Hypothalamus (tissue), 51 donors: ENCODE results near the gene CAV3.
A peak's percentile ranks its signal among the peaks of the same experiment; 100 is the strongest.
"Not testable (repeated sequence)": the region's sequence is repeated elsewhere in the genome, so short reads cannot be mapped to it uniquely, and the experiment has no call there.

Experiments used
- DNase-seq, 51 donors: peaks; one replicate each; lab custom pipeline; 2025; lab: John Stamatoyannopoulos, UW

Gene CAV3

DNA sequence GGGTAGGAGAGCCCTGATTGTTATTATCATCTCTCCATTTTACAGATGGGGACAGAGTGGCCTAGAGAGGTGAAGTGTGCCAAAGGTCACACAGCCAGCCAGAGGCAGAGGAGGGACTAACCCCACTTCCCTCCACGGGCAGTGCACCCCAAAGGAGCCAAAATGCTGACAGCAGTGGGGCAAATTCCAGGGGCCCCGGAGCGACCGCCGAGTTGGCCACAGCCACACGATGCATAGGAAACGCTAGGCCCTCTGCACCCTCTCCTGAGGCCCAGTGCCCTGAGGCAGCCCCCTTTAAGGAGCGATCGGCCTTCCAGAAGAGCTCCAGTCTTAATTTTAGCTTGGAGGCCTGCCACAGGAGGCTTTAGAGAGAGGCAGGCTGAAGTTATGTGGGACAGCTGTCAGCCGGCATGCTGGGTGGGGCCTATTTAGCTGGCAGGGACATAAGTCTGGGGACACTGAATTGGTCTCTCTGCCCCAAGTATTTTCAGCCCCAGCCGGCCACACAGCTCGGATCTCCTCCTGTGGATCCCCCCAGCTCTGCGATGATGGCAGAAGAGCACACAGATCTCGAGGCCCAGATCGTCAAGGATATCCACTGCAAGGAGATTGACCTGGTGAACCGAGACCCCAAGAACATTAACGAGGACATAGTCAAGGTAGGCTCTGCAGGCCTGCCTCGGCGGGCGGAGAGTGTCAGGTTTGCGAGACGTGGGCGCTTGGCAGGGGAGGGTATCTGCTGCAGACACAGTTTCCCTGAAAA is at the start of gene CAV3:
Gene CAV3 (plus strand): TSS at position 471 of the 763 bp plus-strand sequence. CDS start 75 bp downstream, at position 546.
- DNase-seq, result no peak

DNA sequence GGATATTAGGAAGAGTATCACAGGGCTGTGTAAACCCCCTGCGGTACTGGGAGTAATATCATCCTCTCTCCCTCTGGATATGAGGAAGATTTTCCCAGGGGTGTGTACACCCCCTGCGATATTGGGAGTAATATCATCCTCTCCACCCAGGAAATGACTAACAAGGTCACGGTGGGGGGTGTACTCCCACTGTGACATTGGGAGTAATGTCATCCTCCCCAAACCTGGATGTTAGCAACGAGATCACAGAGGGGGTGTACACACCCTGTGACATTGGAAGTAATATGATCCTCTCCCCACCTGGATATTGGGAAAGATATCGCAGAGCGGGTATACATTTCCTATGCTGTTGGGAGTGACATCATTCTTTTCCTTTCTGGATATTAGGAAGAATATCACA is 48.6 kb upstream of the CAV3 start:
- not testable (repeated sequence) for DNase-seq

DNA sequence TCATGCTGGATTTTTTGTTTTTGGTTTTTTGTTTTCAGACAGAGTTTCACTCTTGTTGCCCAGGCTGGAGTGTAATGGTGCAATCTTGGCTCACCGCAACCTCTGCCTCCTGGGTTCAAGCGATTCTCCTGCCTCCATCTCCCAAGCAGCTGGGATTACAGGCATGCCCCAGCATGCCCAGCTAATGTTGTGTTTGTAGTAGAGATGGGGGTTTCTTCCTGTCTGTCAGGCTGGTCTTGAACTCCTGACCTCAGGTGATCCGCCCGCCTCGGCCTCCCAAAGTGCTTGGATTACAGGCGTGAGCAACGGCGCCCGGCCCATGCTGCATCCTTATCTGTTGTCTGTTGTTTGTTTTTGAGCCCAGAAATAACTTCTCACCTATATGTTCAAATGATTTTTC is 42.3 kb upstream of the CAV3 start:
- not testable (repeated sequence) for DNase-seq

DNA sequence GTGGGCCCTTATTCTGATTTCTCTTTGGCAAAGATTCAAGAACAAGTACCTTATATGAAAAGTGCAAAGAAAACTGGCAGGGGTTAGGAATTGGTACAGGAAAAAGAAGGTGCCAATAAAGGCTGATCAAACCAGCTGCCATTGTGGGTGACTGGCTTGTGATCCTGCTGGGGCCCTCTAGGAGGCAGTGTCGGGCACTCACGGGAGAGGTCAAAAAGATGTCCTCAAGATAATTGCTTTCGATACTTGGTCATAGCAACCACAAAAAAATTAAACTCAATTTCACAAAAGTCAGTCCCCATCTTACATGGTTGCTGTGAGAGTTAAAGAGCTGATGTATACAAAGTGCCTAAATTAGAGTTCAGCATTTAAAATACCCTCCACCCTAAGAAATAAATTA is 31.0 kb upstream of the CAV3 start:
- DNase-seq, result no peak

DNA sequence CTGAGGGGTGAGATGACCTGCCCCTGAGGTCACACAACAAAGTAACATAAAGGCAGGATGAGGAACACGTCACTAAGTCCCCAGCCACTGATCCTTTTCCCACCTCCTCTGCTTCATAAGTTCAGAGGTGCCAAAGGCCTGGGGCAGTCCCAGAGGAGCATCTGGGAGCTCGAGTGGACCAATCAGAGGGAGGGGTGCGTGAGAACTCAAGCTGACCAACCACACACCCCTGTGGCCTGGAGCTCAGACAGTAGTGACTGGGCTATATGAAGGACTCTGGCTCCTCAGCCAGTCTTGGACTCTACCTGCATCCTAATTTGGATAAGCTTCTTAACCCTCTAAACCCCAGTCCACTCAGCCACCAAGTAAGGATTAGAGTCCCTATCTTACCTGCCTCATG is 28.0 kb upstream of the CAV3 start:
- DNase-seq, result no peak

DNA sequence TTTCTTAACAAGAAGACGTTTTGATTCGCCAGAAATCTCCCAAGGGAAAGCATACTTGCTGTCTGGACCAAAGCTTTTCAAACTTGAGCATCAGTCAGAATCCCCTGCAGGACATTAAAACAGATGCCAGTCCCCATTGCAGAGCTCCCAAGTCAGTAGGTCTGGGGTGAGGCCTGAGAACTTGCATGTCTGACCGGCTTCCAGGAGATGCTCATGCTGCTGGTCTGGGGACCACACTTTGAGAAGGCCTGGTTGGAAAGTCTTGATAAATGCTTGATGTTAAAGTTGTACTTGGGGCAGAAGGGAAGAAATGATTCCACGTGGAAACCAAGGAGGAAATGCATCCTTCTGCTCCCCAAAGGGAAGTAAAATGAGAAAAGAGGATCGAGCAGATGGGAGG is 24.3 kb upstream of the CAV3 start:
- no peak for DNase-seq

DNA sequence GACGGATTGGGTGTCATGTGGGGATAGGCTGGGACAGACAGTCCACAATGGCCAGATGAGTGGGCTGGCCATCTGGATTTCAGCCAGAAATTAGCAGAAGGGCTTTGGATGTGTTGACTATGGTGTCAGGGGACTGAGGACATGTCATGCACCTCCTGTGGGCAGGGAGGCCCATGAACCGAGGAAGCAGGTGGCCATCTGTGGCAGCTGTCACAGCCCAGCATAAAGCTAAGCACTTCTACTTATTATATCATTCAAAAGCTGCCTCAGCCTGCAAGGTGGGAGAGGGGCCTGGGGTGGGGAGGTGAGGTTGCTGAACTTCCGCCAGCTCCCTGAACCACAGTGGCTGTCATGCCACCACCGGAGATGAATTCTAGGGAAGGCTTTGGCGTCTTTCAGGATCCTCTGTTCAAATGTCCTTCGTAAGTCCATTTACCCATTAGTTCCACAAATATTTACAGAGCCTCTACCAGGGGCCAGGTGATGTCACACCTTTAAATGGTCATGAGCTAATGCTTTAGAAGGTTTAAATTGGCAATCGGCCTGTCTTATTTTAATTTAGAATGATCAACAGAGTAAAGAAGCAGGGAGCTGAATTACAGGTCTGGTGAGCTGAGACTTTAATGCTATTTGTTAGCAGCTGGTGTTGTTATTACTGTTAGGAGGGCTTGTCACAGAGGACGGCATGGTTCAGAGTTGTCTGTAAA is 23.6 kb upstream of the CAV3 start:
- no peak for DNase-seq

DNA sequence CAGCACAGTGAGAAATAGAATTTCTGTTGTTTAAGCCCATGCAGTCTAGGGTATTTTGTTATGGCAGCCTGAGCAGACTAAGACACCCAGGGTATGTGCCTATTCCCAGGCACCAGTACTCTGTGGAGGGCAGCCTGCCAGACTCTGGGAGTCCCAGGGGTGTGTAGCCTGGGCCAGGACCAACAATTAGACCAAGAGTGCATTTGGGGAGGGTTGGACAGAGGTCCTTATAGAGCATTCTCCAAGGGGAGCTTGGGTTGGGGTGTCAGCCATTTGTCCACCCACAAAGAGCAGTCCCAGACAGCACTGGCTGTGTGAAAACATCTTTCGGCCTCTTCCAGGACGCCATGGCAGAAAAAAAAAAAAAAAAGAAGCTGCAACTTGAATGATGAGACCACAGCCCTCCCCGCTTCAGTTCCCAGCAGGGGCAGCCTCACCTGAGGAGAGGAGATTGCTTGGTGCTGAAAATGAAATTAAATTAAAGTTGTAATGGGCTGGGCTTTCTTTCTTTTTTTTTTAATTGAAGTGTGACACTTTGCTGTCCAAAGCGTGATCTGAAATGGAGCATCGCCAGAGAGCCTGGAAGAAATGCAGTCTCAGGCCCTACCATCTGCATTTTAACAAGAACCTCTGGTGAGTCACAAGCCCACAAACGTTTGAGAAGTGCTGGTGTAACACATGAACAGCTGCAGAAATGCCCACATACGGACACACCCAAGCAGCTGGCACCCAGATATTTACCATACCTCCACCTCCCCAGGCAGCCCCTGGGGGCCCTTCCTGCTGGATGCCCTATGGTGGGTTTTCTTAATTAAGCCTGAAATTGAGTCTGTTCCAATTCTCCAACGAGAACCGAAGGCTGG is 21.3 kb upstream of the CAV3 start:
- peak in 1 of 51 donors; percentile 38 for DNase-seq

DNA sequence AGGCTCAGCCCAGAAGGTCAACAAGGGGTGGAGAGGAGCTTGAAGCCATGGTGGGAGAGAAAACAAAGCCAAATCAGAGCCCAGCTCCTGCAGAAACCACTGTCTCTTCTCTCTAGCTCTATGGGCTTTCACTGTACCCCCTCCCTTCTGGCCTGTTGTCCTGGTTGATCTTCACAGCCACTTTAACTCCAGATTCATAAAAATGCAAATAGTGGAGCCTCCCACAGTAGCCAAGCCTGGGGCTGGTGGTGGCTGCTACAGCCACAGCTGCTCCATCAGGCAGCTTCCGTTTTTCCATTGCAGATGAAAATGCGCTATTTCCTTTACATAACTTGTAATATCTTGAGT is 20.7 kb upstream of the CAV3 start:
- no peak for DNase-seq

DNA sequence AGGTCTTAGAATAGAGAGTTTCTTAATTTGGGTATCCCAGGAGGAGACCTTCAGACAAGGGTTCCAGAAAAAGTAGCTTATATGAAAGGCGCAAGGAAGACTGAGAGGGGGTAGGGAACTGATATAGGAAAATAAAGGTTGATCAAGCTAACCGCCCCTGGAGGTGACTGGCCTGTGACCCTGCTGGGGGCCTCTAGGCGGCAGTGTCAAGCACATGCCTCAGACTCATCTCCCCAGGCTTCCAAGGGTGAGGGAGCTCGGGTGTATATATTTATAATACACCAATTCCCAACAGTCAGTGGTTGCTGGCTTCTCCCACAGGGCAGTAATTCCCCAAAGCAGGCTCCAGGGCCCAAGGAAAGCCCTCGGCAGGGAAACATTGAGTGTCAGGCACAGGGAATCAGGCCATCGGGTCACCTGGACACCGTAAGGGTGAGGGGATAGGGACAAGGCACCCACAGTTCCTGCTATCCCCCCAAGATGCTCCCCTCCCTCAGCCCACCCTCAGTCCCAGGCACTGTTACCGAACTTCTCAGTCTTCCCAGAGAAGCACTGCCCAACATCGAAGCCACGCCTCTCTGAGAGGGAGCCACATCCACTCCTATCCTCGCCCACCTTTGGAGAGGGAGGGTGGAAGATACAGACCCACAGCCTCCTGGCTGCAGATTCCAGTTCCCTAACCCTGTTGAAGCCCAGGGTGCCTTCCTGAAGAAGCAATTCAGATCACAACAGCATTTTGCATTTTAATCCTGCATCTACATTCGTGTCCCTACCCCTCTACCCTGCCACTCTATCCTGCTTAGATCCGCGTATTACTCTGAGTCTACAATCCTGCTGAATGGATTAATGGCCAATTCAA is 19.5 kb upstream of the CAV3 start:
- DNase-seq, result no peak

DNA sequence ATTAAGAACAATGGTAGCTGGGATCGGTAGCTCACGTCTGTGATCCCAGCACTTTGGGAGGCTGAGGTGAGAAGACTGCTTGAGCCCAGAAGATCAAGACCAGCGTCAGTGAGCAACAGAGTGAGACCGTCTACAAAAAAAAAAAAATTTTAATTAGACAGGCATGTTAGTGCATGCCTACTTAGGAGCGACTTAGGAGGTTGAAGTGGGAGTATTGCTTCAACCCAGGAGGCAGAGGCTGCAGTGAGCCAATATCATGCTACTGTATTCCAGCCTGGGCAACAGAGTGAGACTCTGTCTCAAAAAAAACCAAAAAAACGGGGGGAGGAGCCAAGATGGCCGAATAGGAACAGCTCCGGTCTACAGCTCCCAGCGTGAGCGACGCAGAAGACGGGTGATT is 17.8 kb upstream of the CAV3 start:
- DNase-seq, result not testable (repeated sequence)

DNA sequence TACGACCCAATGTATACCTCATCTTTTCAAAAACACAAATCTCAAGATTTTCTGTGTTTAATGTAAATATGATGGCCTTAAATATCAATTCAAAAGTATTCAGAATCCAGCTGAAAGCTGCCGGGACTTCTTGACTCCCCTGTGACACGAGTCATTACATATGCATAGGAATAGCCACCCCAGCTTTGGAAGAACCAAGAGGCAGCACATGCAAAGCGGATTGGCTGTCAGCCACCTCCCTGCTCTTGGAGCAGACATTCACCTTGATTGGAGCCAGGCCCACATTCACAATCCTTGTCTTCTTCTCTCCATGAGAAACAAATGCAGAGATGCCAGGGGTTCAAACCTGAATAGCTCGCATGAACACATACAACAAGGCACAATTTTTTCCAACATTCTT is 10.8 kb upstream of the CAV3 start:
- no peak for DNase-seq

DNA sequence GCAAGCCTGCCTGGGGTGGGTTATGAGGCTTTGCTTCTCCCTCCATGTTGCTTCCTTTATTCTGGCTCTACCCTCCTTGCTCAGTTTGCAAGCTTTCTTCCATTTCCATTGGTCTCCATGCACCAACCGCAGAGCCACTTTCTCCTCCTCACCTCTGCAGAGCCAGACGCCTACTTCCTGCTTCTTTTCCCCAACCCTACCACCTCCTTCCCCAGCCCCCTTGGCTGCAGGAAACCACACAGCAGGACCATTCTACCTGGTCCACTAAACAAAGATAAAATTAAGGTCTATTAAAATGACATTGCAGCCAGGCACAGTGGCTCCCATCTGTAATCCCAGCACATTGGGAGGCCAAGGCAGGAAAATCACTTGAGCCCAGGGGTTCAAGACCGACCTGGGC is 10.0 kb upstream of the CAV3 start:
- DNase-seq, result no peak

DNA sequence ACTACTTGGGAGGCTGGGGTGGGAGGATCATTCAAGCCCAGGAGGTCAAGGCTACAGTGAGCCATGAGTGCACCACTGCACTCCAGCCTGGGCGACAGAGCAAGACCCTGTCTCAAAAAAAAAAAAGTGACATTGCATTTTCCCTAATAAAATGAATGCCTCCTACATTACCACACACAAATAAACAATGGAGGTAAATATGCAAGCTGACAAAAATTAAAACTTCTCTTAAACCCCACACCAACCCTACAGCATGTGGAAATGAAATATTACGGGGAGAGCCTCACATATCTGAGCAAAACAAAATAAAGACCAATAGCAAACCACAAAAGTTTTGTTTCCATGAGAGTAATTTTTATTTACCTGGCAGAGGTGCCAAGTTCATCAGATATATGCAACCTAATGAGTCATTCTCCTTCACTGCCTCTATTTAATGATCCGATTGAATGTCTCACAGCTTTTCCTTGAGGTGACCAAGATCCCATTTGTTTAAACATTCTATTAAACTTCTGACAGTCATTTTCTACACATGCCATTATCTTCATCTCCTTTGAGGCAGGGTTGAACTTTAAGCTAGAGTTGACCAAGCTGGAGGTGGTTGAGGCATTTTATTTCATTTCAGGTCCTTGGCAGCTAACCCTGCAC is 9.4 kb upstream of the CAV3 start:
- DNase-seq, result no peak

DNA sequence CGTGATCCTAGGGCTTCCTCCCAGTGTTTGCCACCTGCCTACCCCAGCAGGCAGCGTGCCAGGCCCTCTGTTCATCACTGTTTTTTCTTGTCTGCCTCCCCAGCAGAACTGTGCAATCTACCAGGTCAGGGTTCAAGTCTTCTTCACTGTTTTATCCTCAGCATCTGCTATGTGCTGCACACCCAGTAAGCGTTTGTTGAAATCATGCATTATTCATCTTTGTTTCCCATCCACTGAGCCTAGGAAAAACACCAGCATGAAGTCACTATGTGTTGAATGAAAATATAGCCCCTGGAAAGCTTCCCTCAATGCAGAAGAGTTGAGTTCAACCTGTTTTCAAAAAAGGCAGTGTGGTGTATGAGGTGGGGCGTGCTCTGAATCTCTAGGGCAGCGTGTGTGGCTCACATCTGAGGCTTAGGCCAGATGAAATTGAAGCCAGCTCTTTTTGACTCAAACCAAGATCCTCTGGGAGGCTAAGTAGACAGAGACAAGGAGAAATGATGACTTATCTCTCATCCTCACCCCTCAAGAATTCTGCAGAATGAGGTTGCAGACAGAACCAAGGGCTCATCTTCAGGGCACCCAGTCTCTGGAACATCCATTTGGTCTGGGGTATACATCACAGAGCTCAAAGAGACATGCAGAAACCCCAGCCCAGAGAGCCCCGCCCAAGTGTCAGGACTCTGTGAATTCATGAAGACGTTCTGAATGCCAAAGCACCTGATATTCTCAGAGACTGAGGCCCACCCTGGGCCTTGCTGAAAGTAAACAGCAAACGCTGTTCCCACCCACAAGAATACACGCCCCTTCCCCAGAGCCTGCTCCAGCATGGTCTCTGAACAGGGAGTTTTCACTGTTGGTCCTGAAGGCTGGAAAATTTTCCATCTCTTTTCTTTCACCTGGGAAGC is 5.7 kb upstream of the CAV3 start:
- no peak for DNase-seq

DNA sequence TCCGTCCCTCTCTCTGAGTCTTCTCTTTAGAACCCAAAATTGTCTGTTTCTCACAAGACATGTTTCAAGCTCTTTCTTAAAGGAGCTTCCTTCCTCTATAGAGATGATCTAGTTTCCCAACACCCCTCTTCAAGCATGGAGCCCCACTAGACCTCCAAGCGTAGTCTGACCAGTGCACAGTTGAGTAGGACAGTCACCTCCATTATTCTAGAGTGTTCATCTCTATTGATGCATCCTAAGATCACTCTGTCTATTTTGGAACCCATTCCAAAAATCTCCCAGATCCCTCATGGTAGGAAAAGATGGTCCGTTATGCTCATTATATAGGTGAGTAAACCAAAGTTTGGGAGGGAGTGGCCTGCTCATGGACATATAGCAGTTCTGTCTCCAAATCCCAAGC is 4.1 kb upstream of the CAV3 start:
- DNase-seq, result no peak

DNA sequence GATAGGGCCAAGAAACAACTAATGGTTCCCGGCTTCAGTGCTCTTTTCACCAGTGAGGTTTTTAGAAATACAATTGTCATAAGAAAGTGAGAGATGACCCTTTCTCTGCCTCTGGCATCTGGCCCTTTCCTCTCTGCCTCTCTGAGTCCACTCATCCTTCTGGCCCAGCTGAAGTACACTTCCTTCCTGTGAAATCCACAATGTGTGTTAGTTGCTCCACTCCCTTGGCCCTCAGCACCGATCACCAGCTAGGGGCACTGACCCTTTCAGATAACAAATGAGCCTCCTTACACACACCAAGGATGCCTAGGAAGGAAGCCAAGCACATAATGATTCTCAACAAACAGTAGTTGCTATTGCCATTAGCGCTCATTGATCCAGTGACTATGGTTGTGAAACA is 2.9 kb upstream of the CAV3 start:
- DNase-seq, result no peak

DNA sequence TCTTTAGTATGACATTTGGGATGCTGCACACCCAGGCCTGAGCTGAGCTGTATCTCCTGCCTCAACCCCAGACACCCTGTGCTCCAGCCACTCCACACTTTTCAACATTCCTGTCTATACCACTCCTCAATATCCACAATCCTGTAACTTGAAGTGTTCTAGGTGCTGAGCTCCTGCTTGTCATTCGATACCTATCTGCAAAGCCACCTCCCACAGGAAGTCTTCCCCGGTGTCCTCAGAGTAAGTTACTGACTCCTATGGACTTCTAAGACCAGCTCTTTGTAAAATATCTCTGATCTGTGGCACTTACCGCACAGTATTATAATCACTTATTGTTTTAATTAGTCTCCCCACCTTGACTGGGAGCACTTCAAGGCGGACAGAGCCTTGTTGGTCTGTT is 1.2 kb upstream of the CAV3 start:
- no peak for DNase-seq
